ENCODE data around the gene VSTM2A. TPM values are rescaled to one million over a fixed set of nuclear protein-coding genes. Genes with fewer than 3 reads are reported as not detected.

Gene VSTM2A
- polyA plus RNA-seq, 2 of the 4 experiments (the other 2 are of a cell fraction): not detected

- ChIA-PET POLR2A (no interaction called here), CTCF (interaction anchor here (0.9 kb wide), 2 partner anchors 11 to 30 kb away, joined by 3 read pairs; no protein-coding TSS in a partner anchor)
- Histone ChIP-seq H3K27ac (no peak overlapping the region), H3K9me3 (no peaks in the 10 kb centered on the region), H3K4me2 (no peak overlapping the region), H3K4me1 (no peaks in the 10 kb centered on the region), H3K4me3 (no peak overlapping the region)
- no peak for DNase-seq (ENCODE audit: low read depth in 1 of 2, low spot score in 1 of 2)
- TF ChIP-seq PBX3 (IDR thresholded peaks at IDR 0.05) (no peak), MAFK (IDR thresholded peaks at IDR 0.05; ENCODE audit: partially characterized antibody) (peak; percentile 25), ZC3H11A (IDR thresholded peaks at IDR 0.05) (no peak)
- WGBS (ENCODE audit: missing lambda C conversion rate): 29% methylated on average over 5 of the region's 5 CpGs
- ATAC-seq: no peak
- no peak for FAIRE-seq
These were observed 21.2 kb downstream of the VSTM2A start for GRCh38 chr7:54563329-54563916.

DNA sequence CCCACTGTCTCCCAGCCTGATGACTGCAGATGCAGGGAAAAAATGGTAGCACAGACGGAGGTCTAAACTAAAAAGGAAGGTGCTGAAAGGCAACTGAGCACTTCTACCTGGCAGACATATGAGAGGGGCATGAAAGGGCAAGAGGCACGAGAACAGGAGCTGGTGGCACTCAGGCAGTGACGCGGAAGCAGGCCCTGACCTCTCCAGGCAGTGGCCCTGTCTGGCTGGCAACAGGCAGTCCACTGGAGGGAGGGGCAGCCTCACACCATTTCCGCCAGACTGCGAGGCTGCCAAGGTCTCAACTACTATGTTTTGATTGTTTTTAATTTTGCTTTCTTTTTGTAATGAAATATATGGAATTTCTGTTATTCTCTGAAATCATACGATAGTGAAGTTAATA is 23.3 kb downstream of the VSTM2A start:
- Histone ChIP-seq H3K27ac (no peak overlapping the region), H3K4me1 (no peaks in the 10 kb centered on the region), H3K4me2 (no peak overlapping the region), H3K4me3 (no peak overlapping the region), H3K9me3 (no peaks in the 10 kb centered on the region)
- no peak for DNase-seq (ENCODE audit: low read depth in 1 of 2, low spot score in 1 of 2)
- ATAC-seq: no peak
- 58% methylated on average over 7 of the region's 7 CpGs for WGBS (ENCODE audit: missing lambda C conversion rate)
- CTCF ChIA-PET: no interaction called here
- no peak for FAIRE-seq
- POLR2A ChIA-PET: no interaction called here
- TF ChIP-seq ELK1 (IDR thresholded peaks at IDR 0.05; ENCODE audit: low read depth, low read length) (no peak), SMC3 (IDR thresholded peaks at IDR 0.05) (no peak), FOSL2 (IDR thresholded peaks at IDR 0.05) (no peak), FOSL2 (CRISPR knock-in tag; IDR thresholded peaks at IDR 0.05) (no peak), RARB (CRISPR knock-in tag; IDR thresholded peaks at IDR 0.05) (no peak), TFCP2L1 (CRISPR knock-in tag; IDR thresholded peaks at IDR 0.05) (no peak), NPAS2 (CRISPR knock-in tag; IDR thresholded peaks at IDR 0.05; ENCODE audit: borderline replicate concordance) (no peak), RAD21 (conservative IDR thresholded peaks at IDR 0.05 in 1 of 2, IDR thresholded peaks at IDR 0.05 in 1 of 2) (no peak), MAFK (IDR thresholded peaks at IDR 0.05; ENCODE audit: partially characterized antibody) (no peak), KDM1A (IDR thresholded peaks at IDR 0.05; ENCODE audit: low read depth) (no peak), E2F6 (IDR thresholded peaks at IDR 0.05; ENCODE audit: borderline replicate concordance, low read depth) (no peak)
- TF ChIP-seq, protein P1, sequence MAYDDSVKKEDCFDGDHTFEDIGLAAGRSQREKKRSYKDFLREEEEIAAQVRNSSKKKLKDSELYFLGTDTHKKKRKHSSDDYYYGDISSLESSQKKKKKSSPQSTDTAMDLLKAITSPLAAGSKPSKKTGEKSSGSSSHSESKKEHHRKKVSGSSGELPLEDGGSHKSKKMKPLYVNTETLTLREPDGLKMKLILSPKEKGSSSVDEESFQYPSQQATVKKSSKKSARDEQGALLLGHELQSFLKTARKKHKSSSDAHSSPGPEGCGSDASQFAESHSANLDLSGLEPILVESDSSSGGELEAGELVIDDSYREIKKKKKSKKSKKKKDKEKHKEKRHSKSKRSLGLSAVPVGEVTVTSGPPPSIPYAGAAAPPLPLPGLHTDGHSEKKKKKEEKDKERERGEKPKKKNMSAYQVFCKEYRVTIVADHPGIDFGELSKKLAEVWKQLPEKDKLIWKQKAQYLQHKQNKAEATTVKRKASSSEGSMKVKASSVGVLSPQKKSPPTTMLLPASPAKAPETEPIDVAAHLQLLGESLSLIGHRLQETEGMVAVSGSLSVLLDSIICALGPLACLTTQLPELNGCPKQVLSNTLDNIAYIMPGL (CRISPR knock-in tag; IDR thresholded peaks at IDR 0.05; ENCODE audit: borderline replicate concordance): no peak
- TF ChIP-seq, protein P2, sequence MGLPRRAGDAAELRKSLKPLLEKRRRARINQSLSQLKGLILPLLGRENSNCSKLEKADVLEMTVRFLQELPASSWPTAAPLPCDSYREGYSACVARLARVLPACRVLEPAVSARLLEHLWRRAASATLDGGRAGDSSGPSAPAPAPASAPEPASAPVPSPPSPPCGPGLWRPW (IDR thresholded peaks at IDR 0.05): no peak
- TF ChIP-seq, protein P3, sequence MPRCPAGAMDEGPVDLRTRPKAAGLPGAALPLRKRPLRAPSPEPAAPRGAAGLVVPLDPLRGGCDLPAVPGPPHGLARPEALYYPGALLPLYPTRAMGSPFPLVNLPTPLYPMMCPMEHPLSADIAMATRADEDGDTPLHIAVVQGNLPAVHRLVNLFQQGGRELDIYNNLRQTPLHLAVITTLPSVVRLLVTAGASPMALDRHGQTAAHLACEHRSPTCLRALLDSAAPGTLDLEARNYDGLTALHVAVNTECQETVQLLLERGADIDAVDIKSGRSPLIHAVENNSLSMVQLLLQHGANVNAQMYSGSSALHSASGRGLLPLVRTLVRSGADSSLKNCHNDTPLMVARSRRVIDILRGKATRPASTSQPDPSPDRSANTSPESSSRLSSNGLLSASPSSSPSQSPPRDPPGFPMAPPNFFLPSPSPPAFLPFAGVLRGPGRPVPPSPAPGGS (IDR thresholded peaks at IDR 0.05): no peak

DNA sequence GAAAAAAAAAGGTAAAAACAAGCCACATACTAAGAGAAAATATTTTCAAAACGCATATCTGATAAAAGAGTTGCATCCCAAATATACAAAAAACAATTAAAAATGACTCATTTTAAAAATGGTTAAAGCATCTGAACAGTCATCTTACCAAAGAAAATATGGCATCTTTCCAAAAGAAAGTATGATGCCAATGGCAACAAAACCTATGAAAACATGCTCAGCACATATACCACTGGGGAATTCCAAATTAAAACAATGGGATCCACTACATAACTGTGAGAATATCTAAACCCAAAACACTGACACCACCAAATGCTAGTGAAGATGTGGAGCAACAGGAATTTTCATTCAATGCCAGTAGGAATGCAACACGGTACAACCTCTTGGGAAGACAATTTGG is 39.3 kb downstream of the VSTM2A start:
- H3K27ac ChIP-seq: no peak overlapping the region
- H3K4me3 ChIP-seq: no peak overlapping the region
- WGBS (ENCODE audit: missing lambda C conversion rate): 14% methylated on average over 2 of the region's 2 CpGs
- DNase-seq (ENCODE audit: low read depth in 1 of 2, low spot score in 1 of 2): no peak
- POLR2A ChIA-PET: no interaction called here
- FAIRE-seq: no peak
- no peak for ATAC-seq
- no peak overlapping the region for H3K4me2 ChIP-seq
- TF ChIP-seq, protein P3 (IDR thresholded peaks at IDR 0.05): no peak
- no peak for TF ChIP-seq MAFK (IDR thresholded peaks at IDR 0.05; ENCODE audit: partially characterized antibody)
- CTCF ChIA-PET: no interaction called here
- H3K4me1 ChIP-seq: no peaks in the 10 kb centered on the region
- H3K9me3 ChIP-seq: no peaks in the 10 kb centered on the region
